OCI-LY7 (cell line): Measurements from ENCODE around the gene FCSK.

Experiments used
- EZH2phosphoT487 ChIP-seq: fragments of 200-600 bp; sonication (generic); IDR thresholded peaks from 2 replicates; pipeline ENCODE4 v1.6.1; 2018; ENCODE audit warnings: low read depth, borderline replicate concordance, mild to moderate bottlenecking, mixed run types, antibody characterized with exemption, low read length, moderate library complexity, mixed read lengths
- TF ChIP-seq, protein P1 (sequence below): fragments of 200-600 bp; sonication (generic); conservative IDR thresholded peaks from 2 replicates; pipeline ENCODE4 v1.5.1; 2014; ENCODE audit warnings: mild to moderate bottlenecking, antibody characterized with exemption, low read length, moderate library complexity, mixed read lengths

DNA sequence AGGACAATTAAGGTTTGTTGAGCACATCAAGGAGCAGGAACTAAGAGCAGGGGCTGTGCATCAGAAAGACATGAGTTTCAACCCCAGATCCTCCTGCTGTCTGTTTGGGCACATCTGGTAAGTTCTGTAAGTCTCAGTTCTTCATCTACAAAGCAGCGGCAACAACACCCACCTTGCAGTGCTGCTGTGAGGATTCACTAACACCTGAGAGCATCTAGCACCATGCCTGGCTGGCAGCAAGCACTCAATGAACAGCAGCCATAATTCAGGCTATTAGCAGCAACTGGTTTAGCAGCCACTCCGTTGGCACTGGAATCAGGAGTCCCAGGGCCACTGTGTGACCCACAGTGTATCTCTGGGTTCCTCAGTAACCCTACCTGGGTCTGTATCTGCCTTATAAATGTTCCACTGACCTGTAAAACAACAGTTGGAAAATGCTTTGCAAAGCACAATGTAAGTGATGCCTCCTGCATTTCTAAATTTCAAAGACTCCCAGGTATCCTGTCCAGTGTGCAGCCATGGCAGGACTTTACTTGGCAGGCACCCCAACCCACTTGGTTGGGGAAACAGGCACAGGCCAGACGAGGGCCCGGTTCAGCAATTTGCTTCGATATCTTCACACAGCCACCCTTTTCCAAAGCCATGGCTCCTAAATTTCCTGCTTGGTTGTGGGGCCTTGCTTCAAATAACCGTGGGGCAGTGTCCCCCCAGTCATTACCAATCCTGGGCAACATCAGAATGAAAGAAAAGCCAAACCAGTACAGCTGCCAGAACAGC lies 19.7 kb upstream of the FCSK start:
- no peak for TF ChIP-seq EZH2phosphoT487
- TF ChIP-seq, protein P1, sequence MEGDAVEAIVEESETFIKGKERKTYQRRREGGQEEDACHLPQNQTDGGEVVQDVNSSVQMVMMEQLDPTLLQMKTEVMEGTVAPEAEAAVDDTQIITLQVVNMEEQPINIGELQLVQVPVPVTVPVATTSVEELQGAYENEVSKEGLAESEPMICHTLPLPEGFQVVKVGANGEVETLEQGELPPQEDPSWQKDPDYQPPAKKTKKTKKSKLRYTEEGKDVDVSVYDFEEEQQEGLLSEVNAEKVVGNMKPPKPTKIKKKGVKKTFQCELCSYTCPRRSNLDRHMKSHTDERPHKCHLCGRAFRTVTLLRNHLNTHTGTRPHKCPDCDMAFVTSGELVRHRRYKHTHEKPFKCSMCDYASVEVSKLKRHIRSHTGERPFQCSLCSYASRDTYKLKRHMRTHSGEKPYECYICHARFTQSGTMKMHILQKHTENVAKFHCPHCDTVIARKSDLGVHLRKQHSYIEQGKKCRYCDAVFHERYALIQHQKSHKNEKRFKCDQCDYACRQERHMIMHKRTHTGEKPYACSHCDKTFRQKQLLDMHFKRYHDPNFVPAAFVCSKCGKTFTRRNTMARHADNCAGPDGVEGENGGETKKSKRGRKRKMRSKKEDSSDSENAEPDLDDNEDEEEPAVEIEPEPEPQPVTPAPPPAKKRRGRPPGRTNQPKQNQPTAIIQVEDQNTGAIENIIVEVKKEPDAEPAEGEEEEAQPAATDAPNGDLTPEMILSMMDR, result no peak
